Glutamatergic neuron (in vitro differentiated cells): ENCODE data around the gene TMPRSS13. TPM values are rescaled to one million over a fixed set of nuclear protein-coding genes. Genes with fewer than 3 reads are reported as not detected.

Experiments
- DNase-seq: peaks from one replicate; pipeline ENCODE4 v3.0.0; 2022
- H3K27ac Mint-ChIP-seq: one replicate; pipeline ENCODE4 v1.8.0; 2020; ENCODE audit warnings: mild to moderate bottlenecking, mixed read lengths, inconsistent platforms; ENCODE audit not compliant: unreplicated experiment
- H3K27me3 Mint-ChIP-seq: one replicate; pipeline ENCODE4 v1.8.0; 2020; ENCODE audit warnings: mild to moderate bottlenecking, moderate library complexity, mixed read lengths, inconsistent platforms; ENCODE audit not compliant: unreplicated experiment
- H3K36me3 Mint-ChIP-seq: one replicate; pipeline ENCODE4 v1.8.0; 2020; ENCODE audit warnings: mild to moderate bottlenecking, mixed read lengths, inconsistent platforms; ENCODE audit not compliant: unreplicated experiment
- H3K4me1 Mint-ChIP-seq: one replicate; pipeline ENCODE4 v1.8.0; 2020; ENCODE audit warnings: mild to moderate bottlenecking, low read depth, mixed read lengths, inconsistent platforms; ENCODE audit not compliant: unreplicated experiment
- H3K4me3 Mint-ChIP-seq: one replicate; pipeline ENCODE4 v1.8.0; 2020; ENCODE audit warnings: mild to moderate bottlenecking, mixed read lengths, inconsistent platforms; ENCODE audit not compliant: unreplicated experiment
- H3K9me3 Mint-ChIP-seq: one replicate; pipeline ENCODE4 v1.8.0; 2020; ENCODE audit warnings: mild to moderate bottlenecking, moderate library complexity, mixed read lengths, inconsistent platforms; ENCODE audit not compliant: unreplicated experiment
- total RNA-seq: library from RNA; stranded (reverse); fragmentation: NEBNext Ultra II Directional; extraction: Animal tissue kit (Norgen Biotek cat#: 25700); gene quantifications from one replicate; pipeline ENCODE4 v1.2.1, GENCODE V29; 2021; ENCODE audit not compliant: unreplicated experiment
- TF ChIP-seq, protein P1 (sequence below): fragments of 200-600 bp; sonication (generic); IDR thresholded peaks from one replicate; pipeline ENCODE4 v1.5.0; 2021; ENCODE audit not compliant: partially characterized antibody, unreplicated experiment

TMPRSS13 gene
- total RNA-seq, 1 donor from 2014 or later, result 0.32 TPM

DNA sequence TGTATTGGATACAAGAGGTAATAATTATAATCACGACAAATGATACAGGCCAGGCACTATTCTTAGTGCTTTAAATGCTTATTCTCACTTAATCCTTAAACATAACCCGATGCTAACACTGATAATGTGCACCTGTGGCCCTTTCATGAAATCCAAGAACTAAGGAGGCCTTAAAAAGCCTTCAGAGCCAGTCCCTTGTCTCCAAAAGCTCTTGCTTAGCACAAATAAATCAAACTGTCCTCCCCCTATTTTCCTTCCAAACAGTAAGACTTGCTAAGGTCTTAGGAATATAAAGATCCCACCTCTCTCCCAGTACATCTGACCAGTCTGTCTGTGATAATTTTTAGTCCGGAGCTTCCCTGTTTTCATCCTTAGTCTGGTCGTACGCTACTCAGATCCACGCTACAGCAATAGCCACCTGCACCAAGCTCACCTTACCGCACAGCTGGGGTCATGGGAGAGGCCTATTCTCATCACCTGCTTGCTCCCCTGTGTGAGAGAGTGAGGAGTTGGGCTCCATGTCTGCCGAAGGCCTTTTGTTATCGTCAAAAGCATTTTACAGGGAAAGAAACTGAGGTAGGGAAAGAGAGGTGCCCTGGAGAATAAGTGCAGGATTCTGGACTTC, 69.6 kb downstream of the TMPRSS13 start:
- peaks cover under 1% of the 10 kb centered on the region for H3K36me3 Mint-ChIP-seq
- DNase-seq, result no peak
- H3K4me1 Mint-ChIP-seq, result peaks cover 7% of the 10 kb centered on the region
- H3K27me3 Mint-ChIP-seq, result peaks cover 4% of the 10 kb centered on the region
- H3K9me3 Mint-ChIP-seq, result peaks cover 7% of the 10 kb centered on the region
- no peak overlapping the region for H3K27ac Mint-ChIP-seq
- no peak overlapping the region for H3K4me3 Mint-ChIP-seq
- TF ChIP-seq, protein P1, sequence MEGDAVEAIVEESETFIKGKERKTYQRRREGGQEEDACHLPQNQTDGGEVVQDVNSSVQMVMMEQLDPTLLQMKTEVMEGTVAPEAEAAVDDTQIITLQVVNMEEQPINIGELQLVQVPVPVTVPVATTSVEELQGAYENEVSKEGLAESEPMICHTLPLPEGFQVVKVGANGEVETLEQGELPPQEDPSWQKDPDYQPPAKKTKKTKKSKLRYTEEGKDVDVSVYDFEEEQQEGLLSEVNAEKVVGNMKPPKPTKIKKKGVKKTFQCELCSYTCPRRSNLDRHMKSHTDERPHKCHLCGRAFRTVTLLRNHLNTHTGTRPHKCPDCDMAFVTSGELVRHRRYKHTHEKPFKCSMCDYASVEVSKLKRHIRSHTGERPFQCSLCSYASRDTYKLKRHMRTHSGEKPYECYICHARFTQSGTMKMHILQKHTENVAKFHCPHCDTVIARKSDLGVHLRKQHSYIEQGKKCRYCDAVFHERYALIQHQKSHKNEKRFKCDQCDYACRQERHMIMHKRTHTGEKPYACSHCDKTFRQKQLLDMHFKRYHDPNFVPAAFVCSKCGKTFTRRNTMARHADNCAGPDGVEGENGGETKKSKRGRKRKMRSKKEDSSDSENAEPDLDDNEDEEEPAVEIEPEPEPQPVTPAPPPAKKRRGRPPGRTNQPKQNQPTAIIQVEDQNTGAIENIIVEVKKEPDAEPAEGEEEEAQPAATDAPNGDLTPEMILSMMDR, result no peak

DNA sequence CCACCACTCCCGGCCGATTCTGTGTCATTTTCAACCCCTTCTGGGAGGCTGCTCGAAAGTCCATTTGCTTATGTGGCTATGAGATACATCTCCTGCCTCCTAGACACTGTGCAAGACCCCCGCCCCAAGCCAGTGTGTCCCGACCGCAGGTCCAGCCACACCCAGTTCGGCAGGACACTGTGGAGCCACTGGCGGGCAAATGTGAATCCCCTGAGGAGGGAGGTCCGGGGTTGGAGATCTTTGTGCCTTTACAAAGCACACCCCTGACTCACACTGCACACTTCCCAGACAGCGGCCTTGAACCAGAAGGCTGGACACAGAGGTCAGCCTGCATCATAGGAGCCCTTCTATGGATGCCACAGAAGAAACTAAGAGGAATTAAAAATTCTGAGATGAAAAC, 70.1 kb downstream of the TMPRSS13 start:
- no peak overlapping the region for H3K27ac Mint-ChIP-seq
- H3K4me3 Mint-ChIP-seq, result no peak overlapping the region
- H3K27me3 Mint-ChIP-seq, result peaks cover 4% of the 10 kb centered on the region
- peaks cover 7% of the 10 kb centered on the region for H3K4me1 Mint-ChIP-seq
- TF ChIP-seq, protein P1, result no peak
- H3K9me3 Mint-ChIP-seq, result peaks cover 7% of the 10 kb centered on the region
- no peak for DNase-seq
- peaks cover 6% of the 10 kb centered on the region for H3K36me3 Mint-ChIP-seq

DNA sequence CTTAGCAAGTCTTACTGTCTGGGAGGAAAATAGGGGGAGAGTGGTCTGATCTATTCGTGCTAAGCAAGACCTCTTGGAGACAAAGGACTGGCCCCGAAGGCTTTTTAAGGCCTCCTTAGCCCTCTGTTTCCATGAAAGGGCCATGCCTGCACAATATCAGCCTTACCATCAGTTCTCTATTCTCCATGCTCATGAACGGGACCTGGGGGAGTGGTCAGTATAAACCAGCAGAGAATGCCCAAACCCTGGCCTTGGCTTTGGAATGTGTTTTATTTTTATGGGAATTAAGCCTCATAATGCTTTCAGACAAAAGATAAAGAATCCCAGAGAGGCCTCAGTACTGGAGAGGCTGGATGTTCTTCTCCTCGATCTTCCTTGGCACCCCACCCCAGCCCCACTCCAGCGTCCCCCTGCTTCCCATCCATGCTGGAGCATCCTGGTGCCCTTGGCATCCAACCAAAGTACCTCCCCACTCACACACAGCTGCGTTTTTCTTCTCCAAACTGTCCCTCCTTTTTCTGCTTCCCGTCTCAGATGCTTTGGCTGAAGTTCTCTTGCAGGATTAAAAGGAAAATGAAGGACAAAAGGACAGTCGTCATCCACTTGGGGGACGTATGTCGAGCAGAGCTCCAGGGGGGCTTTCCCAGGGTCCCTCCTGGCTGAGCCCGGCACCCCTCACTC, 71.3 kb downstream of the TMPRSS13 start:
- DNase-seq, result no peak
- Mint-ChIP-seq H3K27me3 (peaks cover 6% of the 10 kb centered on the region), H3K4me3 (no peak overlapping the region), H3K9me3 (peaks cover 7% of the 10 kb centered on the region), H3K36me3 (peaks cover 10% of the 10 kb centered on the region), H3K27ac (no peak overlapping the region), H3K4me1 (peaks cover 7% of the 10 kb centered on the region)
- TF ChIP-seq, protein P1, result no peak

DNA sequence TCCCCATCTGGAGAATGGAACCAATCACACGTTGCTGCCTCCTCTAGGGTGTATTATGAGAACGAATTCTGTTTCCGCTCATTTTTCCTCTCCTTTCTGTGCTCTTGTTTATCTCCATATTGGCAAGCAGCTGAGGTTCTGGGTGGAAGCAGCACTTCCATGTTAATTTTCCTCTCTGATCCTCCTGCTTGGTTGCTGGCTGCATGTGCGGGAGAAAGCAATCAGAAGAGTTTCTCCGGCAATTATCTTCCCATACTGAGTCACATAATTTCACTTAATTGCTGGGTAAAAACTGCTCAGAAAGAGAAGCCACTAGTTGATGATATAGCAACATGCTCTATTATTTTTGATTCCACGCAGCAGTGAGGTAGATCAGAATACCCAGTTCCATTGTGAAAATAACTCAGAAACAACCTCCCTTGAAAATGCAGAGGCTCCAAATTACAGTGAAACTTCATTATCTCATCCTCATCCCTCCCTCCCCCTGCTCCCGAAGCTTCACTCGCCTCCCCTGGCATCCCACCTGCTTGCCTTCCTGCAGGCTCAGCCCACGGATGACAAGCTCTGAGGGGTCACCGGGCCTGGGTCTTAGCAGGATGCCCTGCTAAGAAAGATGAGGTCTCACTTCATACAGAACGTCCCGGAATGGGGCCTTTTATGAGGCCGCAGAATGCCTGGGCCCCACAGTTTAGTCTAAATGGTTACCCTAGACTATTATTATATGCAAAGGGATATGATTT, 73.1 kb downstream of the TMPRSS13 start:
- H3K36me3 Mint-ChIP-seq, result peaks cover 17% of the 10 kb centered on the region
- TF ChIP-seq, protein P1, result no peak
- DNase-seq, result no peak

More for the DNA sequence above, 73.1 kb downstream of the TMPRSS13 start:
- peaks cover 4% of the 10 kb centered on the region for H3K9me3 Mint-ChIP-seq
- no peak overlapping the region for H3K4me3 Mint-ChIP-seq
- peaks cover 8% of the 10 kb centered on the region for H3K27me3 Mint-ChIP-seq
- H3K27ac Mint-ChIP-seq, result no peak overlapping the region
- no peaks in the 10 kb centered on the region for H3K4me1 Mint-ChIP-seq
